H1 (cell line): Measurements from ENCODE around the gene AZGP1. TPM values are rescaled to one million over a fixed set of nuclear protein-coding genes. Genes with fewer than 3 reads are reported as not detected.
A peak's percentile ranks its signal among the peaks of the same experiment; 100 is the strongest.

Experiments used
- BCL11A ChIP-seq, 2 experiments: IDR thresholded peaks; one replicate each; pipeline ENCODE4 v1.6.1; 2011; ENCODE audit warnings: low read depth in 2 of 2, low read length in 2 of 2, mild to moderate bottlenecking in 2 of 2
- CBX5 ChIP-seq: fragments of 300-800, 300-1000 bp; sonication (generic); IDR thresholded peaks from 2 replicates; pipeline ENCODE4 v1.7.1; 2016; ENCODE audit warnings: antibody characterized with exemption, low read length, low read depth
- CEBPB ChIP-seq: IDR thresholded peaks from 2 replicates; pipeline ENCODE4 v1.6.1; 2012; ENCODE audit warnings: low read depth, low read length
- CHD1 ChIP-seq: IDR thresholded peaks from 2 replicates; pipeline ENCODE4 v1.6.1; 2012; ENCODE audit warnings: low read depth, low read length, improper control_type of control experiment
- CHD2 ChIP-seq: IDR thresholded peaks from 2 replicates; pipeline ENCODE4 v1.6.1; 2012; ENCODE audit warnings: low read length, improper control_type of control experiment
- CREB1 ChIP-seq: IDR thresholded peaks from 2 replicates; pipeline ENCODE4 v1.6.1; 2012; ENCODE audit warnings: inconsistent platforms
- CTBP2 ChIP-seq: IDR thresholded peaks from 2 replicates; pipeline ENCODE4 v1.7.0; 2011; ENCODE audit warnings: borderline replicate concordance, mild to moderate bottlenecking, moderate library complexity, mixed read lengths, low read length; ENCODE audit not compliant: insufficient read depth, insufficient read length
- EP300 ChIP-seq, 2 experiments: IDR thresholded peaks; 1 replicate in 1 of 2; 2 replicates in 1 of 2; pipeline ENCODE4 v1.6.1; 2011 to 2012; ENCODE audit warnings: low read depth in 2 of 2, low read length in 2 of 2, mild to moderate bottlenecking in 2 of 2, borderline replicate concordance in 1 of 2, inconsistent platforms in 1 of 2, moderate library complexity in 1 of 2
- JUND ChIP-seq: IDR thresholded peaks from 2 replicates; pipeline ENCODE4 v1.6.1; 2011; ENCODE audit warnings: mild to moderate bottlenecking, improper control_type of control experiment, low read length
- KDM4A ChIP-seq: IDR thresholded peaks from one replicate; pipeline ENCODE4 v1.7.1; 2012; ENCODE audit warnings: low read depth, mild to moderate bottlenecking, moderate library complexity, low read length, inconsistent platforms; ENCODE audit not compliant: severe bottlenecking
- KDM5A ChIP-seq: fragments of 200-600 bp; IDR thresholded peaks from 2 replicates; pipeline ENCODE4 v1.7.1; 2012; ENCODE audit warnings: mild to moderate bottlenecking, low read length, inconsistent platforms, mixed read lengths
- MAX ChIP-seq: IDR thresholded peaks from 2 replicates; pipeline ENCODE4 v1.6.1; 2012; ENCODE audit warnings: inconsistent platforms
- RAD21 ChIP-seq, 2 experiments: IDR thresholded peaks in 1 of 2; conservative IDR thresholded peaks in 1 of 2; 2 replicates each; pipeline ENCODE4 v1.6.1; 2011; ENCODE audit warnings: low read depth in 2 of 2, low read length in 2 of 2, improper control_type of control experiment in 1 of 2, inconsistent platforms in 1 of 2, mild to moderate bottlenecking in 1 of 2, moderate library complexity in 1 of 2
- RNF2 ChIP-seq: fragments of 200-900, 300-1000 bp; sonication (generic); IDR thresholded peaks from 2 replicates; pipeline ENCODE4 v1.7.1; 2016; ENCODE audit warnings: borderline replicate concordance, low read depth, mild to moderate bottlenecking, antibody characterized with exemption, low read length; ENCODE audit not compliant: poor library complexity, severe bottlenecking; ENCODE audit errors: missing control alignments
- SAP30 ChIP-seq: fragments of 300-600 bp; sonication (generic); IDR thresholded peaks from 2 replicates; pipeline ENCODE4 v1.7.1; 2012; ENCODE audit warnings: low read length, moderate library complexity, mild to moderate bottlenecking, inconsistent platforms; ENCODE audit not compliant: insufficient read depth, insufficient replicate concordance
- SIX5 ChIP-seq: IDR thresholded peaks from 2 replicates; pipeline ENCODE4 v1.6.1; 2011; ENCODE audit warnings: mild to moderate bottlenecking, low read depth, low read length
- SP2 ChIP-seq: IDR thresholded peaks from 2 replicates; pipeline ENCODE4 v1.6.1; 2012; ENCODE audit warnings: mild to moderate bottlenecking, low read length, inconsistent platforms
- SP4 ChIP-seq: IDR thresholded peaks from 2 replicates; pipeline ENCODE4 v1.6.1; 2012; ENCODE audit warnings: low read length, inconsistent platforms
- TAF1 ChIP-seq: IDR thresholded peaks from 2 replicates; pipeline ENCODE4 v1.6.1; 2011; ENCODE audit warnings: mild to moderate bottlenecking, low read depth, low read length
- TAF7 ChIP-seq: optimal IDR thresholded peaks from 2 replicates; pipeline ENCODE3; 2011; ENCODE audit warnings: low read depth, mild to moderate bottlenecking, inconsistent platforms, low read length, moderate library complexity, borderline replicate concordance
- TBP ChIP-seq: IDR thresholded peaks from 2 replicates; pipeline ENCODE4 v1.6.1; 2011; ENCODE audit warnings: low read depth, low read length, improper control_type of control experiment
- TCF12 ChIP-seq: IDR thresholded peaks from 2 replicates; pipeline ENCODE4 v1.6.1; 2011; ENCODE audit warnings: low read depth, mild to moderate bottlenecking, low read length
- ZNF274 ChIP-seq: IDR thresholded peaks from 2 replicates; pipeline ENCODE4 v1.7.0; 2012; ENCODE audit warnings: low read length, borderline replicate concordance; ENCODE audit errors: extremely low read depth
- polyA plus RNA-seq, 7 experiments: library from polyadenylated mRNA; depleted of rRNA in 3 of 7; stranded (reverse) in 5 of 7; unstranded in 2 of 7; fragments of >200 nt in 5 of 7; fragments of 200-250 nt in 2 of 7; gene quantifications; 1 replicate in 5 of 7; 2 replicates in 1 of 7; 4 replicates in 1 of 7; pipeline versions ENCODE4 v1.2.1 to v1.2.3, GENCODE V29; 2011 to 2013; ENCODE audit warnings: missing spikeins in 2 of 7, mixed read lengths in 2 of 7
- total RNA-seq: library from RNA; stranded (reverse); fragmentation: NEBNext Ultra II Directional; extraction: Animal tissue kit (Norgen Biotek cat#: 25700); gene quantifications from 2 replicates; pipeline ENCODE4 v1.2.1, GENCODE V29; 2021

Gene AZGP1
- total and polyA plus RNA-seq, 2 of the 8 experiments (the other 6 are each of a cell fraction or from before 2014, with no cell fraction given) = 0.52 to 0.68 TPM

DNA sequence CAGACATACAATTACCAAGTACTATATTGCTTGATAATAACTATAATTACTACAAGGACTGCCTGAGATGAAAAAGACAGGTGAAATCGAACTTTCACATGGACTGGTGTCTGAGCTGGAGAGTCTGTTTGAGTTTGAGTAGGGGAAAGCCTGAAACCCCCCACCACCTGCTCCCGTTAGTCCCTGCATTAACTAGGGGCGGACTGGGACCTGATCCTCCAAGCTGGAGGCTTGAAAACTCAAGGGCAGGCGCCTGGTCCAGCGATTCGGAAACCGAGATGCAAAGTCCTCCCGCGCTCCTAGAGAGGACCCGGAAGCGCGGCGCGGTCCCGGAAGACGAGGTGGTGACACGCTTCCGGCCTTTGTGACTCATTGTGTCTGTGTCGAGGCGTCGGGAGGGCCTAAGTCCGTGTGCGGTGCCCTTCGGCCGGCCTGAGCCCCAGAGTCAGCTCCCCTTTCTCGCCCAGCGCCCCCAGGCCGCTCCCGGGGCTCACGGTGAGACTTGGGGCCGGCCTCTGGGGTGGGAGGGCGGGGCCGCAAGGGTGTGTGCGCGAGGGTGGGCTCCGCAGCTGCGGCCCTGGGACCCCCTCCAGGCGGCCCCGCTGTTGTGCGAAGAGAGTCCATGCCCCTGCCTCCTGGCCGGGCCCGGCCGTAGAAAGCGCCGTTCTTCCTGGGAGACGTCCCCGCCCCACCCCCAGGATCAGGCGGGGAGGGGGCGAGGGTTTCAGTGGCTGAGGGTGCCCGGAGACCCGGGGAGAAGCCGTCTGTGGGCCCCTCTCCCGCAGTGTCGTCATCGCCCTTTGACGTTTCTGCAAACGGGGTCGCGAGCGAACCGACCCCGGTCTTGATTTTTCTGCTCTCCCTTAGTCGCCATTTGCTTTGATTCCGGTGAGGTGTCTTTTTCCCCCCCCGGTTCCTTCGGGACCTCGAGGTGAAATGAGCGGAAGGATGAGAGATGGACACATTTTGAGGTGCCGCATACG lies 39.7 kb upstream of the AZGP1 start, which contains the start of gene ZKSCAN1 (continued):
- TF ChIP-seq RNF2 (no peak), CHD1 (no peak), KDM5A (no peak), CTBP2 (no peak), ZNF274 (no peak), TAF1 (peak; percentile 99), SAP30 (no peak), KDM4A (peak; percentile 17), RAD21 (IDR thresholded peaks at IDR 0.05 in 1 of 2, conservative IDR thresholded peaks at IDR 0.05 in 1 of 2; ENCODE audit: low read depth in 2 of 2, low read length in 2 of 2) (no peak; a peak in 1 of 4 replicates), TCF12 (no peak), MAX (peak; percentile 68), TBP (peak; percentile 96), CBX5 (no peak), EP300 (IDR thresholded peaks at IDR 0.05; ENCODE audit: borderline replicate concordance in 1 of 2, low read depth in 2 of 2, low read length in 2 of 2) (0 out of 3 replicates have a peak, but pooled peaks of 1 of the 2 experiments have one; percentile 49), CEBPB (no peak), BCL11A (IDR thresholded peaks at IDR 0.05; ENCODE audit: low read depth in 2 of 2, low read length in 2 of 2) (no peak), TAF7 (peak; percentile 95), SP2 (peak; percentile 95), SIX5 (no peak), CREB1 (peak; percentile 94), CHD2 (no peak), JUND (peak; percentile 92), SP4 (0 out of 2 replicates have a peak, but pooled peaks have one; percentile 17)
